OCI-LY1 (cell line): Measurements from ENCODE around the gene MACROD1.
"Not testable (repeated sequence)": the region's sequence is repeated elsewhere in the genome, so short reads cannot be mapped to it uniquely, and the experiment has no call there.

Experiments used
- H2AFZ ChIP-seq: fragments of 200-600 bp; sonication (generic), shearing (Covaris generic); 2 replicates; pipeline ENCODE4 v1.6.0; 2014; ENCODE audit warnings: antibody characterized with exemption, mild to moderate bottlenecking, low read length
- H3F3A ChIP-seq: fragments of 200-600 bp; sonication (generic), shearing (Covaris generic); 2 replicates; pipeline ENCODE4 v1.6.0; 2014; ENCODE audit warnings: mild to moderate bottlenecking, antibody characterized with exemption, low read length, moderate library complexity; ENCODE audit not compliant: insufficient read depth
- H3K27ac ChIP-seq: fragments of 200-600 bp; sonication (generic); 2 replicates; pipeline ENCODE4 v1.5.1; 2014; ENCODE audit warnings: low read length, mixed run types, mild to moderate bottlenecking, low read depth; ENCODE audit not compliant: poor library complexity, severe bottlenecking
- H3K27me3 ChIP-seq: fragments of 200-600 bp; sonication (generic); 2 replicates; pipeline ENCODE4 v1.6.0; 2014; ENCODE audit warnings: antibody characterized with exemption, mild to moderate bottlenecking, low read length, moderate library complexity; ENCODE audit not compliant: insufficient read depth
- H3K36me3 ChIP-seq: fragments of 200-600 bp; sonication (generic); 2 replicates; pipeline ENCODE4 v1.6.1; 2014; ENCODE audit warnings: mild to moderate bottlenecking, antibody characterized with exemption, low read length, moderate library complexity, mixed read lengths; ENCODE audit not compliant: insufficient read depth
- H3K4me1 ChIP-seq: fragments of 200-600 bp; sonication (generic); 2 replicates; pipeline ENCODE4 v1.5.1; 2014; ENCODE audit warnings: mild to moderate bottlenecking, low read length, moderate library complexity; ENCODE audit not compliant: insufficient read depth, severe bottlenecking
- H3K4me2 ChIP-seq: fragments of 200-600 bp; sonication (generic), shearing (Covaris generic); 2 replicates; pipeline ENCODE4 v1.6.1; 2014; ENCODE audit warnings: low read length
- H3K4me3 ChIP-seq: fragments of 200-600 bp; sonication (generic); 2 replicates; pipeline ENCODE4 v1.5.1; 2014; ENCODE audit warnings: low read length, low read depth, mild to moderate bottlenecking, mixed read lengths; ENCODE audit not compliant: poor library complexity, severe bottlenecking
- H3K79me2 ChIP-seq: fragments of 200-600 bp; shearing (Covaris generic); 2 replicates; pipeline ENCODE4 v1.6.1; 2016; ENCODE audit warnings: mixed run types, low read length, mixed read lengths; ENCODE audit not compliant: insufficient read depth
- H3K9ac ChIP-seq: fragments of 200-600 bp; sonication (generic), shearing (Covaris generic); 2 replicates; pipeline ENCODE4 v1.6.1; 2014; ENCODE audit warnings: mild to moderate bottlenecking, low read length, mixed read lengths
- H3K9me2 ChIP-seq: fragments of 200-600 bp; sonication (generic), shearing (Covaris generic); 2 replicates; pipeline ENCODE4 v1.6.1; 2014; ENCODE audit warnings: low read depth, mild to moderate bottlenecking, low read length, mixed read lengths
- H3K9me3 ChIP-seq: fragments of 200-600 bp; shearing (Covaris generic); 2 replicates; pipeline ENCODE4 v1.6.1; 2014; ENCODE audit warnings: low read length, mixed read lengths
- H4K20me1 ChIP-seq: fragments of 200-600 bp; sonication (generic), shearing (Covaris generic); 2 replicates; pipeline ENCODE4 v1.6.0; 2016; ENCODE audit warnings: mild to moderate bottlenecking, low read length; ENCODE audit not compliant: insufficient read depth
- EZH2 ChIP-seq: fragments of 200-600 bp; sonication (generic), shearing (Covaris generic); IDR thresholded peaks from 2 replicates; pipeline ENCODE4 v1.8.0; 2017; ENCODE audit warnings: borderline replicate concordance, mixed run types, mild to moderate bottlenecking, antibody characterized with exemption, low read length, moderate library complexity, mixed read lengths
- TF ChIP-seq, protein P1 (sequence below): fragments of 200-600 bp; sonication (generic), shearing (Covaris generic); IDR thresholded peaks from 2 replicates; pipeline ENCODE4 v1.5.1; 2017; ENCODE audit warnings: mild to moderate bottlenecking, antibody characterized with exemption, low read length, moderate library complexity, mixed read lengths

MACROD1 gene

DNA sequence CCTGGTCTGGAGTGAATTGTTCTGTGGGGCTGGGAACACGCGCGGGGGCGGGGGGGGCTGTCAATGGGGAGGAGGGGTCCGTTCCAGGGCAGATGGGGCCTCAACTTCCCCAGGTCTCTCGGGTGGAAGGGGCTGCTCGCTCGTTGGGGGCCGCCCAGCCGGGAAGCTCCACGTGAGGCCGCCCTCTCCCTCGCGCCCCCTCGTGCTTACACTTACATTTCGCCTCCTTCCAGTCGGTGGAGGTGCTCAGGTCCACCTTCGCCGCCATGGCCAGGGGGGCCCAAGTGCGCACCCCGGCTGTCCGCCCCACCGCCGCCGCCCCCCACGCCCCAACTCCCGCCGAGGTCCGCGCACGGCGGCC, 452 bp downstream of the MACROD1 start:
- H3K27ac ChIP-seq: no peak overlapping the region

DNA sequence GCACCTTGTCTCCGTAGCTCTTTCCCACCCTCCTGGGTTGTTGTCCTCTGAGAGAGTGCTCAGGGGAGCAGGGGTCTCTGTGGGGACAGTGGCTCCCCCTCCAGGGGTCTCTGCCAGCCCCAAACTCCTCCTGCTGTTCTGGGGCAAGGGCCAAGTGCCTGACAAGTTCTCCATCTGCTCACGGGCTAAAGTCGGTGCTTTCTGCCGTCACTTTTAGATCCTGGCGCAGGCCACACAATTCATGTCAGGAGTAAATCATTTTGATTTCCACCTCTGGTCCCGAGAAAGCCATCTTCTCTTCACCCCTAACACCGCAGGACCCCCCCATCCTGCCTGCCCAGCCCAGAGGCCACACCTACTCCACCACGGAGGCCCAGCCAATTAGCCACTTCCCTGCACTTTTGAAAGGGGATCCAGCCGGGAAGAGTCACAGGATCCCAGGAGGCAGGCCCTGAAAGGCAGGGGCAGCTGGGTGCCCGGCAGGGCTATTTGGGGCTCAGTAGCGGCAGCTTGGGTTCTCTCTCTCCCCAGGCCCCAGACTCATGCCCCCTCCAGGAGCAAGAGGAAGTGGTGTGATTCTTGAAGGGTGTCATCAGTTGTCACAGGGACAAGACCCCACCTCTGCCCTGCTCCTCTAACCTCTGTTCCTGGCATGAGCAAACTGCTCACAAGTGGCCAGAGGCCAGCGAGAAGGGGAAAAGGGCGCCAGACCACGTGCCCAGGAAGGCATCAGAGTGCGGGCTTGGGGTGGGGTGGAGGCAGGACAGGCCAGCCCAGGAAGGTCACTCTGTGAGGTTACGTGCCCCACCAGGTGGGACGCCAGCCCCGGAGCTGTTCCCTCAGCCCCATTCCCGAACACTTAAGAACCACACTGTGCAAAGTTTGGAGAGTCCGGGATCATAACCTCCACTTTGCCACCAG, 1.3 kb downstream of the MACROD1 start:
- no peak overlapping the region for H3K27ac ChIP-seq
- H2AFZ ChIP-seq: no peak overlapping the region

More for the DNA sequence above, 452 bp downstream of the MACROD1 start:
- no peak for TF ChIP-seq EZH2
- TF ChIP-seq, protein P1, sequence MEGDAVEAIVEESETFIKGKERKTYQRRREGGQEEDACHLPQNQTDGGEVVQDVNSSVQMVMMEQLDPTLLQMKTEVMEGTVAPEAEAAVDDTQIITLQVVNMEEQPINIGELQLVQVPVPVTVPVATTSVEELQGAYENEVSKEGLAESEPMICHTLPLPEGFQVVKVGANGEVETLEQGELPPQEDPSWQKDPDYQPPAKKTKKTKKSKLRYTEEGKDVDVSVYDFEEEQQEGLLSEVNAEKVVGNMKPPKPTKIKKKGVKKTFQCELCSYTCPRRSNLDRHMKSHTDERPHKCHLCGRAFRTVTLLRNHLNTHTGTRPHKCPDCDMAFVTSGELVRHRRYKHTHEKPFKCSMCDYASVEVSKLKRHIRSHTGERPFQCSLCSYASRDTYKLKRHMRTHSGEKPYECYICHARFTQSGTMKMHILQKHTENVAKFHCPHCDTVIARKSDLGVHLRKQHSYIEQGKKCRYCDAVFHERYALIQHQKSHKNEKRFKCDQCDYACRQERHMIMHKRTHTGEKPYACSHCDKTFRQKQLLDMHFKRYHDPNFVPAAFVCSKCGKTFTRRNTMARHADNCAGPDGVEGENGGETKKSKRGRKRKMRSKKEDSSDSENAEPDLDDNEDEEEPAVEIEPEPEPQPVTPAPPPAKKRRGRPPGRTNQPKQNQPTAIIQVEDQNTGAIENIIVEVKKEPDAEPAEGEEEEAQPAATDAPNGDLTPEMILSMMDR: no peak
- Histone ChIP-seq H3K36me3 (no peaks in the 10 kb centered on the region), H3K9ac (peak overlapping the region; percentile 62), H3K27me3 (peaks cover 16% of the 10 kb centered on the region; the same call in 1 of the 2 replicates), H3K79me2 (no peaks in the 10 kb centered on the region), H3K9me3 (no peaks in the 10 kb centered on the region), H3F3A (no peaks in the 10 kb centered on the region), H3K4me1 (peaks cover 19% of the 10 kb centered on the region), H3K9me2 (no peaks in the 10 kb centered on the region), H4K20me1 (no peaks in the 10 kb centered on the region), H2AFZ (no peak overlapping the region), H3K4me2 (peak overlapping the region; percentile 81), H3K4me3 (peak overlapping the region; percentile 67)

DNA sequence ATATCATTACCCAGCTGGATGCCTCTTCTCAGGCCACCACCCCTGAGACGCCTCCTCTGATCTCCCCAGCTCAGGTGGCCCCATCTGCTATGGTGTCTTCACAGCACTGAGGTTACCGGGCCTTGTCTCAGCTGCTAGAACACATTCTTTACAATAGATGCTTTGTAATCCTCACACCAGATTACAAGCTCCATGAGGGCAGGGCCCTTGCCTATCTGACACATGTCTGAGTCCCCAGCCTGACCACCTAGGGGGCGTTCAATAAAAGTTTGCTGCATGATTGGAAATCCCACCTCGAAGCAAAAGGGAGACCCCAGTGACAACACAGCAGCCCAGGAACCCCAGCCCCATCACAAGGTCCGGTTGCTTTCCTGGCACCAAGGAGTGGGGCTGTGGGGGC, 2.0 kb downstream of the MACROD1 start:
- Histone ChIP-seq H3K27ac (no peak overlapping the region), H3K9ac (no peak overlapping the region), H3K9me2 (no peaks in the 10 kb centered on the region), H3K27me3 (peaks cover 16% of the 10 kb centered on the region; the same call in 1 of the 2 replicates), H3K79me2 (no peaks in the 10 kb centered on the region), H3K36me3 (no peaks in the 10 kb centered on the region), H3K4me3 (no peak overlapping the region), H4K20me1 (no peaks in the 10 kb centered on the region), H3K9me3 (no peaks in the 10 kb centered on the region), H3K4me2 (no peak overlapping the region), H3F3A (no peaks in the 10 kb centered on the region), H3K4me1 (peaks cover 19% of the 10 kb centered on the region), H2AFZ (no peak overlapping the region)
- TF ChIP-seq, protein P1: no peak
- no peak for TF ChIP-seq EZH2

More for the DNA sequence above, 1.3 kb downstream of the MACROD1 start:
- Histone ChIP-seq H3K79me2 (no peaks in the 10 kb centered on the region), H3K36me3 (no peaks in the 10 kb centered on the region), H3K9ac (no peak overlapping the region), H3K4me2 (peak overlapping the region; percentile 81; the same call in 1 of the 2 replicates), H3K9me3 (no peaks in the 10 kb centered on the region), H3K4me1 (peaks cover 19% of the 10 kb centered on the region), H3F3A (no peaks in the 10 kb centered on the region), H3K27me3 (peaks cover 16% of the 10 kb centered on the region; the same call in 1 of the 2 replicates), H3K4me3 (peak overlapping the region; percentile 67), H4K20me1 (no peaks in the 10 kb centered on the region), H3K9me2 (no peaks in the 10 kb centered on the region)
- TF ChIP-seq, protein P1: no peak
- TF ChIP-seq EZH2: no peak

DNA sequence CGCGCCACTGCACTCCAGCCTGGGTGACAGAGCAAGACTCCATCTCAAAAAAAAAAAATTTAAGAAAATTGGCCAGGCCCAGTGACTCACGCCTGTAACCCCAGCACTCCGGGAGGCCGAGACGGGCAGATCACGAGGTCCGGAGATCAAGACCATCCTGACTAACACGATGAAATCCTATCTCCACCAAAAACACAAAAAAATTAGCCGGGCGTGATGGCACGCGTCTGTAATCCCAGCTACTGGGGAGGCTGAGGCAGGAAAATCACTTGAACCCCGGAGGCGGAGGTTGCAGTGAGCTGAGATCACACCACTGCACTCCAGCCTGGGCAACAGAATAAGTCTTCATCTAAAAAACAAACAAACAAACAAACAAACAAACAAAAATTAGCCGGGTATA, 3.1 kb downstream of the MACROD1 start:
- not testable (repeated sequence) for H3K9me3 ChIP-seq

More for the DNA sequence above, 3.1 kb downstream of the MACROD1 start:
- not testable (repeated sequence) for H3K4me3 ChIP-seq, H3K79me2 ChIP-seq, H3K4me2 ChIP-seq, H4K20me1 ChIP-seq, H3K27ac ChIP-seq, H3K36me3 ChIP-seq, H3K9me2 ChIP-seq, H2AFZ ChIP-seq, H3K9ac ChIP-seq, H3F3A ChIP-seq
- Histone ChIP-seq H3K4me1 (peaks cover 19% of the 10 kb centered on the region), H3K27me3 (peaks cover 16% of the 10 kb centered on the region; the same call in 1 of the 2 replicates)
